LNCAP (cell line): ENCODE results near the gene DTYMK.

ENCODE experiments used
- TF ChIP-seq, protein P1 (sequence below): fragments of 450-650 bp; IDR thresholded peaks from 2 replicates; pipeline ENCODE4 v1.5.1; 2017; ENCODE audit warnings: mild to moderate bottlenecking

The DTYMK gene

DNA sequence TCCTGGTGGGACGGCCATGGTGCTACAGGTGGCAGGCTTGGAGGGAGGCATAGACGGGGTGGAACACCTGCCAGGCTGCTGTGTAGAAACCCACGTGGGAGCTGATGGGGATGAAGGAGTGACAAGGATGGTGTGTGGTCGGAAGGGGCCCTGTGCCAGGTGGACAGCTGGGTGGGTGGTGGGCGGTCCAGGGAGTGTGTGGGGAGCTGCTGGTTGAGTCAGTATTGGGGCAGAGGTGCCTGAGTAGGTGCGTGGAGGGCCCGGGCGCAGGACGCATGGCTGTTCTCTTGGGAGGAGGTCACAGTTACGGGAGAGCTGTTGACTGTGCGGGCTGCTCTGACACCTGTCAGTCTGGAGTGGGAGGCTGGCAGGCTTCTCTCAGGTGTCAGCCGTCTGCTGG is 35.2 kb upstream of the DTYMK start:
- TF ChIP-seq, protein P1, sequence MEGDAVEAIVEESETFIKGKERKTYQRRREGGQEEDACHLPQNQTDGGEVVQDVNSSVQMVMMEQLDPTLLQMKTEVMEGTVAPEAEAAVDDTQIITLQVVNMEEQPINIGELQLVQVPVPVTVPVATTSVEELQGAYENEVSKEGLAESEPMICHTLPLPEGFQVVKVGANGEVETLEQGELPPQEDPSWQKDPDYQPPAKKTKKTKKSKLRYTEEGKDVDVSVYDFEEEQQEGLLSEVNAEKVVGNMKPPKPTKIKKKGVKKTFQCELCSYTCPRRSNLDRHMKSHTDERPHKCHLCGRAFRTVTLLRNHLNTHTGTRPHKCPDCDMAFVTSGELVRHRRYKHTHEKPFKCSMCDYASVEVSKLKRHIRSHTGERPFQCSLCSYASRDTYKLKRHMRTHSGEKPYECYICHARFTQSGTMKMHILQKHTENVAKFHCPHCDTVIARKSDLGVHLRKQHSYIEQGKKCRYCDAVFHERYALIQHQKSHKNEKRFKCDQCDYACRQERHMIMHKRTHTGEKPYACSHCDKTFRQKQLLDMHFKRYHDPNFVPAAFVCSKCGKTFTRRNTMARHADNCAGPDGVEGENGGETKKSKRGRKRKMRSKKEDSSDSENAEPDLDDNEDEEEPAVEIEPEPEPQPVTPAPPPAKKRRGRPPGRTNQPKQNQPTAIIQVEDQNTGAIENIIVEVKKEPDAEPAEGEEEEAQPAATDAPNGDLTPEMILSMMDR: no peak

DNA sequence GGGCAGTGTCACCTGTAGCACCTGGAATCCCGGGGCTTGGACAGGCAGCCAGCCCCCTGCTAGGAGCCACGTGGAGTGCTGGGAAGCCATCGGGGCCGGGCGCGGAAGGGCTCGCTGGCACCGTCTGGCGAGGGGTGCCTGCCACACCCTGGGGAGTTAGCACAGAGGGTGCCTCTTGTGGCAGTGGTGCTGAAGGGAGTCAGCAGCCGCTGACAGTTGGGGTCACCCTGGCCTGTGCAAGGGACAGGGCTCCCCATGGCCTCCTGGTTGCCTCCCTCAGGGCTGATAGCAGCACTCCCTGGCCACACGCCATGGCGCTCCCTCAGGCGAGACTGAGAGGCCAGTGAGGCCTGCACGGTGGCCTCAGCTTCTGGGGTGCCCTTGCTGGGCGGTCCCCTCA is 33.9 kb upstream of the DTYMK start:
- TF ChIP-seq, protein P1: no peak

DNA sequence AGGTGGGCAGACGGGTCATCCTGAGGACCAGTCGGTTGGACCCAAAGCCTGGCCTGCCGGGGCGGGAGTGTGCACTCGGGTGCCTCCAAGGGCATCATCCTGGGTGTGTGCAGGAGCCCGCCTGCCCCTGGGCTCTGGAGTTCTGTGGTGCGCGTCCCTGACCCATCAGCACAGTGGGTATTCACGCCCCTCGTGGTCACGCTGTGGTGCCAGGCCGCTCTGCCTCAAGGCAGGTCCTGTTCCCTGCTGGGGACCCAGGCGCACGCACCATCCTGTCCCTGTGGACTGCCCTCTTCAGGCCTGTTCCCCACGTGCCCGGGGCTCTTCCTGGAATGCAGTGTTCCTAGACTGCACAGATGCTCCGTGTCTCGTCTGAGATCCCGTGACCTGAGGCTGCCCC is 33.5 kb upstream of the DTYMK start:
- TF ChIP-seq, protein P1: no peak

DNA sequence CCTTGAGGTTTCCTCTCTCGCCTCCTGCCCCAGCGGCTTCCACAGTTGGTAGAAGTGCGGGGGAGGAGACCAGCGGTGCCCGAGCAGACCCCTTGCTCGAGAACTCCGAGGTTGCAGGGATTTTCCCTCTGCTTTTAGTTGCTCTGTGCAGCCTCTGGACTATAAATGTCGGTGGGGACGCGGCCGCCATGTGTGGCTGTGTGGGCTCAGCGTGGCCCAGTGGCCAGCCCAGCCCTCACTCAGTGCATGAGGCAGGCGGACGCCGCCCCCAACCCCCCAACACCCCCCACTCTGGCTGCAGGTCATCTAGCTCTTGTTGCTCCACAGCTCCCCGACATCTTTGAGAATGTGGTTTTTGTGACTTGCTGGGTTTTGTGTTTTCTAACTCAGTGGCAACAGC is 32.5 kb upstream of the DTYMK start:
- TF ChIP-seq, protein P1: no peak

DNA sequence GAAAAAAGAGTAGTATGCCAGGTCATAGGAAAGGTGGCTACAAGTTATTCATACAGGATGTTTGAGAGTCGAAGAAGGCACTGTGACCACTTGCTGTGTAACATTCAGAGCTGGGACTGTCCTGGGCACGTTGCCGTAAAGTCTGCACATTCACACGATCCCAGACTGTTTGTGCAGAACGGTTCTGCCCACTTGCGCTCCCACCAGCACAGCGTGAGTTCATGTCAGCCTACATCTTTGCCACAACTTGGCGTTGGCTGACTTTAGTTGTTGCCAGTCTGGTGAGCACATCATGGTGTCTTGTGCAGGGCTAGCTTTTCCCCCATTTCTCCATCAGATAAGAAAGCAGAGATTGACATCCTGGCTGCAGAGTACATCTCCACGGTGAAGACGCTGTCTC is 22.3 kb upstream of the DTYMK start:
- TF ChIP-seq, protein P1: no peak

DNA sequence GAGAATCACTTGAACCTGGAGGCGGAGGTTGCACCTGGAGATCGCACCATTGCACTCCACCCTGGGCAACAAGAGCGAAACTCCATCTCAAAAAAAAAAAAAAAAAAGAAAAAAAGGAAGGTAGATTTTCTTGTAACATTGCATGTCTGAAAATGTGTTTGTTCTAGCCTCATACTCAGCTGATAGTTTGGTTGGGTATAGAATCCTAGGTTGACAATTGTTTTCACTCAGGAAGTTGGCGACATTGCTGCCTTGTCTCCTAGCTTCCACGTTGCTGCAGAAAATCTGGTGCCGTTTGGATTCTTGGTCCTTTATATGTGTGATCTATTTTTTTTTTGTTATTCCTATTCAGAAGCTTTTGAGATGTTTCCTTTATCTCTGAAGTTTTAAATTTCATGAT is 19.9 kb upstream of the DTYMK start:
- TF ChIP-seq, protein P1: no peak

DNA sequence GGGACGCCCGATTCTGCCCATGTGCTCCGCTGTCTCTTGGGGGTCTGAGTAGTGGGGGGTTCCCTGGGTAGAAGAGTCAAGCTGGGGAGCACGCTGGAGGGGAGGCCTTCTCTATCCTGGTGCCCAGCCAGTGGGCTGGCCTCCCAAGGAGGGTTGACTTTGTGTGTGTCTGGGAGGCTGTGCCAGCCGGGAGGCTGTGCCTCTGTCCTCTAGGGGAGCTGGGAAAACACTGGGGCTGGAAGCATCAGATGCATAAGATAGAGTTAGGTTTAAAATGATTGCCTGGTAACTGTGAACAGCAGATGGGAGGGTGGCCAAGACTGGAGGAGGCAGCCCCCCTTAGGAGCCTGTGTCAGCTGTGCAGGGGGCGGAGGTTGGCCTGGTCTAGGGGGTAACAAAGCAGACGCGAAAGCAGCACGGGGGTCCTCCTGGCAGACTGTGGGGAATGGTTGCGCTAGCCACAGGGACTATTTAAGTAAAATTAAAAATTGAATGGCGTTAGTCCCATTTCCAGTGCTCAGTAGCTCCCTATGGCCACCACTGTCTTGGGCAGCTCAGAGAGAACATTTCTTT is 16.5 kb upstream of the DTYMK start:
- TF ChIP-seq, protein P1: no peak
